Subcutaneous adipose tissue (tissue), 4 donors: ENCODE measurements around the gene PABPN1L. TPM values are rescaled to one million over a fixed set of nuclear protein-coding genes. Genes with fewer than 3 reads are reported as not detected.

Experiments
- total RNA-seq, 4 donors: library from RNA; depleted of rRNA; stranded (reverse); fragments of >200 nt; gene quantifications; one replicate each; pipeline ENCODE4 v1.1.0, GENCODE V29; 2016
- TF ChIP-seq, protein P1 (sequence below): fragments of 450-650 bp; IDR thresholded peaks from one replicate; pipeline ENCODE4 v1.5.1; 2016; ENCODE audit warnings: low read depth, mild to moderate bottlenecking, control low read depth, antibody characterized with exemption, moderate library complexity

The PABPN1L gene
- total RNA-seq, 4 donors from 2014 or later: not detected

DNA sequence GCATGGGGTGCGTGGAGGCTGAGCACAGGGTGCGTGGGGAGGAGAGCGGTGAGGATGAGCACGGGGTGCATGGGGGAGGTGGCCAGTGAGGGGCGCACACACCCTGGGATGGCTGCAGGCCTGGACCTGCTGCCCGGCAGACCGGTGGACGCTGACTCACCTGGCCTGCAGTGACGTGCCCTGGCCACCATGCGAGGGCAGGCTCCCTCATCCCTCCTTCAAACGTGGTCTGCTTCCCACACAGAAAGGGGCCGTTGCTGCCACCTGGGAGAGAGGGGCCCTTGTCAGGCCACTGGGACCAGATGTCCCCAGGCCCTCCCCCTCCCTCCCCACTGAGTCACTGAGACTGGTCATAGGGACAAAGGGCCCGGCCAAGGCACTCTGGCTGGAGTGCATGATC lies 34.6 kb downstream of the PABPN1L start:
- TF ChIP-seq, protein P1, sequence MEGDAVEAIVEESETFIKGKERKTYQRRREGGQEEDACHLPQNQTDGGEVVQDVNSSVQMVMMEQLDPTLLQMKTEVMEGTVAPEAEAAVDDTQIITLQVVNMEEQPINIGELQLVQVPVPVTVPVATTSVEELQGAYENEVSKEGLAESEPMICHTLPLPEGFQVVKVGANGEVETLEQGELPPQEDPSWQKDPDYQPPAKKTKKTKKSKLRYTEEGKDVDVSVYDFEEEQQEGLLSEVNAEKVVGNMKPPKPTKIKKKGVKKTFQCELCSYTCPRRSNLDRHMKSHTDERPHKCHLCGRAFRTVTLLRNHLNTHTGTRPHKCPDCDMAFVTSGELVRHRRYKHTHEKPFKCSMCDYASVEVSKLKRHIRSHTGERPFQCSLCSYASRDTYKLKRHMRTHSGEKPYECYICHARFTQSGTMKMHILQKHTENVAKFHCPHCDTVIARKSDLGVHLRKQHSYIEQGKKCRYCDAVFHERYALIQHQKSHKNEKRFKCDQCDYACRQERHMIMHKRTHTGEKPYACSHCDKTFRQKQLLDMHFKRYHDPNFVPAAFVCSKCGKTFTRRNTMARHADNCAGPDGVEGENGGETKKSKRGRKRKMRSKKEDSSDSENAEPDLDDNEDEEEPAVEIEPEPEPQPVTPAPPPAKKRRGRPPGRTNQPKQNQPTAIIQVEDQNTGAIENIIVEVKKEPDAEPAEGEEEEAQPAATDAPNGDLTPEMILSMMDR: no peak

DNA sequence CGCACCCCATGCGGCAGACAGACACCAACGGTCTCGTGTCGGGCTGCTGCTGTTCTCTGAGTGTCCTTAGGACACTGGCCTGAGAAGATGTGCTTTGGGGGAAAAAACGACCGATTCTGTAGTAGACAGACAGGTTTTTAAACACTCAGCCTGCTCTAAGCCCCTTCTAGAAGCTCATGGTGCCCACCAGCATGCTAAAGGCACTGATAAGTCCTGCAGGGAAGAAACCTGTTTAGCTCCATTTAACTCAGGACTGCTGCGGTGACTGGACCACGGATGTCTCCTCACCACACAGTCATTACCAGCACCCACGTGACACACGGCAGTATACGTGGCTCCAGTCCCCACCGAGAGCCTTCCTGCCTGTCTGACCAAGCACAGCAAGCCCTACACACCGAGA lies 35.7 kb downstream of the PABPN1L start:
- TF ChIP-seq, protein P1: no peak

DNA sequence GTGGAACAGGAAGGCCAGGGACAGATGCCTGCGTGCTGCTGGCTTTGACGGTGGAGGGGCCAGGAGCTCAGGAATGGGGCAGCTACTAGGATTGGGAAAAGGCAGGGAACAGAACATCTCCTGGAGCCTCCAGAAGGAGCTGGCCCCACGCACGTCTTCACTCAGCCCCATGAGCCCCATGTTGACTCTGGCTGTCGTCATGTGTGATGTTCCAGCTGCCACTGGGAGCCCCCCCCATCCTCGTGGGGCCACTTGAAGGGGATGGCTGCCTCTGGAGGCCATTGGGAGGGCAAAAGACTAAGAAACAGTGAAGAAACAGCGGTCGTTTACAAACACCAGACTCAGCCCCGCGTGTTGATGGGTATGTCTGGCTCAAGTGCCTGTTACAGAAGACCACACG lies 36.2 kb downstream of the PABPN1L start:
- TF ChIP-seq, protein P1: no peak

DNA sequence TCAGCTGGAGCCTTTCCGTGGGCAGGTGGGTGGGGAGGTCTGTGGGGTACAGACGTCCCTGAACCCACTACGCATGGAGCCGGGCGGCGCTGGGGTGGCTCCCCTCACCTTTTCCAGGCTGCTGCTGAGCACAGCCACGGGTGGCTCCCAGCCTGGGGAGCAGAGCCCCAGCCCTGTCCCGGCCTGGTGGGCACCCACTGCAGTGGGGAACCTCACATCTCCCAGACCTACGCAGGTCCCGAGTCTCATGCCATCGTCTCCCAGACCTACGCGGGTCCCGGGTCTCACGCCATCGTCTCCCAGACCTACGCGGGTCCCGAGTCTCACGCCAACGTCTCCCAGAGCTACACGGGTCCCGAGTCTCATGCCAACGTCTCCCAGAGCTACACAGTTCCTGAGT lies 37.7 kb downstream of the PABPN1L start:
- TF ChIP-seq, protein P1: no peak

DNA sequence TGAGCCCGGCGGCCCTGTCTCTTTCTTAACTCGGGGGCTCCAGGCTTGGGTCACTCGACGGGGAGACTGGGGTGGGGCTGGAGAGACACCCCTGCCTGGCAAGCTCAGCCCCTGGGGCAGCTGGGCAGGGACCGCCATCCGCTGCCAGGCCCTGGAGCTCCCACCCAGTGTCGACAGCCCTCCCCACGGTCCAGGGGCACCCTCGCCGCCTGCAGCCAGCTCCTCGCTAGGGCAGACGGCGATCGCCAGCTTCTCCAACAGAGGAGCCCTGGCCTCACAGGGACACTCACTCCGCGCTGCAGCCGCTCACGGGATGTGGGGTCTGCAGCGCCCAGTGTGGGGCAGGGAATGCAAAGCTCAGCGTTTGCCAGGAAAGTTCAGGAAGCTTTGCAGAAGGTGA lies 38.7 kb downstream of the PABPN1L start:
- TF ChIP-seq, protein P1: no peak

DNA sequence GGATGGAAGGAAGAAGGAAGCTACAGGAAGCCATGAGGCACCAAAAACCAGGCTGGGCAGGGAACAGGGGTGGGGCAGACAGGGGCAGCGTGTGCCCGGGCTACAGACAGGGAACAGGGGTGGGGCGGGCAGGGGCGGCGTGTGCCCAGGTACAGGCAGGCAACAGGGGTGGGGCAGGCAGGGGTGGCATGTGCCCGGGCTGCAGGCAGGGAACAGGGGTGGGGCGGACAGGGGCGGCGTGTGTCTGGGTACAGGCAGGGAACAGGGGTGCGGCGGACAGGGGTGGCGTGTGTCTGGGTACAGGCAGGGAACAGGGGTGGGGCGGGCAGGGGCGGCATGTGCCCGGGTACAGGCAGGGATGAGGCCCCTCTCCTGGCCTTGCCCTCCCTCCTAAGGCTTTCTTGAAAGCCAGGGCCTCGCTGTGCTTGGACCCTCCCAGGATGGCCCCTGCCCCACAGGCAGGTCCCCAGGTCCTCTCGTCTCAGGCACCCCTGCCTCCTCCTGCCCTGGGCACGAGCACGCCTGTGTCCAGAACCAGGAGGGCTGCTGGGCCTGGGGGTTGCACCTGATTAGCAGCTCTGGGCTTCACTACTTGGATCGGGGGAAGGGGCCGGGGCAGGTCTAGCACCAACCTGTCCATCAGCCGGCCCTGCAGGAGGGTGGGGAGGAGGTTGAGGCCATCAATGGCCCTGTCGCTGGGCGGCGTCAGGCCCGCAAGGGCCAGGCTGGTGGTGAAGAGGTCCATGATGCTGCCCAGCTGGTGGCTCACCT lies 40.2 kb downstream of the PABPN1L start:
- TF ChIP-seq, protein P1: no peak

DNA sequence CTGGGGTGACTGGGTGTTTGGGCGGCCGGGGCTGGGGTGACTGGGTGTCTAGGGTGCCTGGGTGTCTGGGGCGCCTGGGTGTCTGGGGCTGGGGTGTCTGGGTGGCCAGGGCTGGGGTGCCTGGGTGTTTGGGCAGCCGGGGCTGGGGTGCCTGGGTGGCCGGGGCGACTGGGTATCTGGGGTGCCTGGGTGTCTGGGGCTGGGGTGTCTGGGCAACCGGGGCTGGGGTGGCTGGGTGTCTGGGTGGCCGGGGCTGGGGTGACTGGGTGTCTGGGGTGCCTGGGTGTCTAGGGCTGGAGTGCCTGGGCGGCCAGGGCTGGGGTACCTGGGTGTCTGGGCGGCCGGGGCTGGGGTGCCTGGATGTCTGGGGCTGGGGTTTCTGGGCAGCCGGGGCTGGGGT lies 41.3 kb downstream of the PABPN1L start:
- TF ChIP-seq, protein P1: no peak
